Endothelial cell of umbilical vein (primary cell): ENCODE data around the gene FRA10AC1. TPM values are rescaled to one million over a fixed set of nuclear protein-coding genes. Genes with fewer than 3 reads are reported as not detected.

Source experiments
- BruUV-seq: library from RNA; stranded (reverse); fragments of 400-500 nt; replicated peaks from 2 replicates; lab custom pipeline; 2021; lab: Mats Ljungman, UMichigan
- CTCF ChIA-PET: fragments of 300-600, 350-600 bp; sonication (Branson Sonifier 250); formaldehyde crosslinking; loops from one replicate; lab custom pipeline; 2021; ENCODE audit warnings: antibody characterized with exemption, inconsistent platforms; lab: Charles Lee
- POLR2A ChIA-PET: fragments of 300-600, 350-600 bp; sonication (Branson Sonifier 250); formaldehyde crosslinking; loops from one replicate; lab custom pipeline; 2021; ENCODE audit warnings: antibody characterized with exemption, inconsistent platforms; lab: Charles Lee
- DNase-seq: peaks from one replicate; pipeline ENCODE4 v3.0.0-alpha.2; 2011; ENCODE audit warnings: low read depth, low spot score
- FAIRE-seq: peaks from 2 replicates; lab custom pipeline; 2011; peaks lifted over from hg19 to GRCh38; lab: Jason Lieb, UNC
- H2AFZ ChIP-seq: 2 replicates; pipeline ENCODE4 v1.6.0; 2012; ENCODE audit warnings: low read depth, low read length, control low read depth, inconsistent platforms
- H3K27ac ChIP-seq: 2 replicates; pipeline ENCODE4 v1.5.1; 2011; ENCODE audit warnings: low read depth, mild to moderate bottlenecking, control low read depth, low read length, moderate library complexity; ENCODE audit not compliant: insufficient read depth
- H3K27me3 ChIP-seq, 2 experiments: 2 replicates each; pipeline versions ENCODE4 v1.6.0 to v1.6.1; 2011; ENCODE audit warnings: low read length in 2 of 2, mixed read lengths in 1 of 2; ENCODE audit not compliant: control insufficient read depth in 2 of 2, insufficient read depth in 2 of 2
- H3K36me3 ChIP-seq, 2 experiments: 2 replicates in 1 of 2; 3 replicates in 1 of 2; pipeline ENCODE4 v1.5.1; 2011; ENCODE audit warnings: low read length in 2 of 2, mild to moderate bottlenecking in 1 of 2, moderate library complexity in 1 of 2; ENCODE audit not compliant: control insufficient read depth in 2 of 2, insufficient read depth in 2 of 2; ENCODE audit errors: extremely low read depth in 1 of 2
- H3K4me1 ChIP-seq: 3 replicates; pipeline ENCODE4 v1.5.1; 2011; ENCODE audit warnings: mild to moderate bottlenecking, low read length; ENCODE audit not compliant: control insufficient read depth, insufficient read depth; ENCODE audit errors: extremely low read depth
- H3K4me2 ChIP-seq: 2 replicates; pipeline ENCODE4 v1.6.1; 2011; ENCODE audit warnings: low read length, control low read depth, mixed read lengths; ENCODE audit not compliant: insufficient read depth
- H3K4me3 ChIP-seq, 3 experiments: fragments of 200-600 bp in 1 of 3; sonication (generic), shearing (Covaris generic) in 1 of 3; replicated peaks in 1 of 3; 2 replicates each; pipeline ENCODE4 v1.5.1; 2011 to 2016; ENCODE audit warnings: control low read depth in 3 of 3, low read length in 3 of 3, mild to moderate bottlenecking in 2 of 3, inconsistent platforms in 1 of 3, low read depth in 1 of 3, moderate library complexity in 1 of 3; ENCODE audit not compliant: insufficient read depth in 1 of 3
- H3K79me2 ChIP-seq: 2 replicates; pipeline ENCODE4 v1.6.0; 2012; ENCODE audit warnings: low read length, inconsistent platforms; ENCODE audit not compliant: control insufficient read depth, insufficient read depth
- H3K9ac ChIP-seq: replicated peaks from 2 replicates; pipeline ENCODE3; 2011; ENCODE audit warnings: low read length, control low read depth; ENCODE audit not compliant: insufficient read depth; ENCODE audit errors: extremely low read depth
- H3K9me1 ChIP-seq: replicated peaks from 3 replicates; pipeline ENCODE4 v1.6.0; 2011; ENCODE audit warnings: mild to moderate bottlenecking, low read length; ENCODE audit not compliant: control insufficient read depth, insufficient read depth; ENCODE audit errors: extremely low read depth
- H3K9me3 ChIP-seq: replicated peaks from 2 replicates; pipeline ENCODE4 v1.5.1; 2012; ENCODE audit warnings: low read length, inconsistent platforms; ENCODE audit not compliant: control insufficient read depth, insufficient read depth
- H4K20me1 ChIP-seq: replicated peaks from 2 replicates; pipeline ENCODE3; 2011; ENCODE audit warnings: mild to moderate bottlenecking, low read length; ENCODE audit not compliant: control insufficient read depth, insufficient read depth; ENCODE audit errors: extremely low read depth
- EZH2 ChIP-seq: IDR thresholded peaks from 2 replicates; pipeline ENCODE4 v1.6.1; 2012; ENCODE audit warnings: borderline replicate concordance, low read depth, mild to moderate bottlenecking, moderate library complexity, low read length, inconsistent platforms; ENCODE audit not compliant: severe bottlenecking
- FOS ChIP-seq: IDR thresholded peaks from 2 replicates; pipeline ENCODE4 v1.6.1; 2011; ENCODE audit warnings: mild to moderate bottlenecking, low read length, moderate library complexity, borderline replicate concordance; ENCODE audit not compliant: insufficient read depth
- GATA2 ChIP-seq: IDR thresholded peaks from 2 replicates; pipeline ENCODE4 v1.7.0; 2011; ENCODE audit warnings: low read depth, mild to moderate bottlenecking, moderate library complexity, mixed read lengths, low read length; ENCODE audit not compliant: insufficient read length, insufficient read depth
- JUN ChIP-seq: IDR thresholded peaks from 2 replicates; pipeline ENCODE4 v1.6.1; 2011; ENCODE audit warnings: borderline replicate concordance, low read depth; ENCODE audit not compliant: insufficient read length, insufficient read depth
- MYC ChIP-seq: IDR thresholded peaks from one replicate; pipeline ENCODE4 v1.6.1; 2011; ENCODE audit warnings: mild to moderate bottlenecking, low read depth, low read length
- POLR2A ChIP-seq: IDR thresholded peaks from 2 replicates; pipeline ENCODE4 v1.6.1; 2012; ENCODE audit warnings: low read depth, mild to moderate bottlenecking, control low read depth, low read length
- POLR2AphosphoS5 ChIP-seq: IDR thresholded peaks from 2 replicates; pipeline ENCODE4 v1.6.1; 2012; ENCODE audit warnings: low read depth, mild to moderate bottlenecking, control low read depth, low read length, moderate library complexity; ENCODE audit not compliant: insufficient read depth
- dilution Hi-C: fragments of 300-500 bp; cut with MboI; formaldehyde crosslinking; loops from one replicate; pipeline ENCODE4 v1.15.0; 2019; ENCODE audit warnings: low sequenced_read_pairs; ENCODE audit not compliant: extremely low pct_ligation_motif_present
- intact Hi-C: fragments of 100-400 bp; cut with micrococcal nuclease; formaldehyde crosslinking; loops from one replicate; pipeline ENCODE4 v1.10.0; 2022
- polyA plus RNA-seq, 4 experiments: library from polyadenylated mRNA; depleted of rRNA in 3 of 4; stranded (reverse) in 3 of 4; unstranded in 1 of 4; fragments of >200 nt; gene quantifications; 2 replicates each; pipeline versions ENCODE4 v1.2.1 to v1.2.3, GENCODE V29; 2011 to 2012; ENCODE audit warnings: missing spikeins in 1 of 4
- total RNA-seq: library from RNA; stranded (reverse); gene quantifications from 2 replicates; pipeline ENCODE4 v1.2.3, GENCODE V29; 2021
- TF ChIP-seq, protein P1 (sequence below): IDR thresholded peaks from 2 replicates; pipeline ENCODE4 v1.6.1; 2011; ENCODE audit not compliant: insufficient read depth, insufficient read length
- TF ChIP-seq, protein P2 (sequence below), 2 donors: IDR thresholded peaks; 1 replicate in 1 of 2; 2 replicates in 1 of 2; pipeline ENCODE4 v1.5.1; 2011; ENCODE audit warnings: low read length in 2 of 2, mild to moderate bottlenecking in 2 of 2, moderate library complexity in 2 of 2, control low read depth in 1 of 2, inconsistent platforms in 1 of 2, low read depth in 1 of 2; ENCODE audit not compliant: insufficient read depth in 1 of 2; ENCODE audit errors: extremely low read depth in 1 of 2

FRA10AC1 gene
- total and polyA plus RNA-seq, 2 donors (not counting 3 experiments of a cell fraction or from before 2014, with no cell fraction given), result 4.0 to 24.4 TPM

DNA sequence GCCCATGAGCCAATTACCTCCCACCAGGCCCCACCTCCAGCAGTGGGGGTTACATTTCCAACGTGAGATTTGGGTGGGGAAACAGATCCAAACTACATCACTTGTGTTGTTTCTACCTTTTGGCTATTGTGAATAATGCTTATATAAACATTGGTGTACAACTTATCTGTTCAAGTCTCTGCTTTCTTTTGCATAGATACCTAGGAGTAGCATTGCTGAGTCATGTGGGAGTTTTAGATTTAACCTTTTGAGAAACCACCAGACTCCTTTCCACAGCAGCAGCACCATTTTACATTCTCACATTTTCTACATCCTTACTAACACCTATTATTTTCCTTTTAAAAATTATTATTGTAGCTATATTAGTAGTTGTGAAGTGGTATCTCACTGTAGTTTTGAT is 14.4 kb upstream of the FRA10AC1 start:
- intact Hi-C loops (no loop called here), dilution Hi-C loops (no loop called here)
- BruUV-seq, result no TSS peak
- Histone ChIP-seq H3K9me3 (no peaks in the 10 kb centered on the region), H3K9ac (no peak overlapping the region), H3K9me1 (no peaks in the 10 kb centered on the region), H3K27me3 (peaks cover 3% of the 10 kb centered on the region in 2 experiments), H3K4me1 (no peaks in the 10 kb centered on the region), H2AFZ (no peak overlapping the region), H4K20me1 (no peaks in the 10 kb centered on the region), H3K4me3 (no peak overlapping the region), H3K36me3 (no peaks in the 10 kb centered on the region), H3K4me2 (no peak overlapping the region), H3K79me2 (no peaks in the 10 kb centered on the region), H3K27ac (no peak overlapping the region)
- no peak for FAIRE-seq
- no peak for TF ChIP-seq JUN
- TF ChIP-seq, protein P1, sequence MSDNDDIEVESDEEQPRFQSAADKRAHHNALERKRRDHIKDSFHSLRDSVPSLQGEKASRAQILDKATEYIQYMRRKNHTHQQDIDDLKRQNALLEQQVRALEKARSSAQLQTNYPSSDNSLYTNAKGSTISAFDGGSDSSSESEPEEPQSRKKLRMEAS, result no peak
- TF ChIP-seq GATA2, result no peak
- TF ChIP-seq, protein P2, sequence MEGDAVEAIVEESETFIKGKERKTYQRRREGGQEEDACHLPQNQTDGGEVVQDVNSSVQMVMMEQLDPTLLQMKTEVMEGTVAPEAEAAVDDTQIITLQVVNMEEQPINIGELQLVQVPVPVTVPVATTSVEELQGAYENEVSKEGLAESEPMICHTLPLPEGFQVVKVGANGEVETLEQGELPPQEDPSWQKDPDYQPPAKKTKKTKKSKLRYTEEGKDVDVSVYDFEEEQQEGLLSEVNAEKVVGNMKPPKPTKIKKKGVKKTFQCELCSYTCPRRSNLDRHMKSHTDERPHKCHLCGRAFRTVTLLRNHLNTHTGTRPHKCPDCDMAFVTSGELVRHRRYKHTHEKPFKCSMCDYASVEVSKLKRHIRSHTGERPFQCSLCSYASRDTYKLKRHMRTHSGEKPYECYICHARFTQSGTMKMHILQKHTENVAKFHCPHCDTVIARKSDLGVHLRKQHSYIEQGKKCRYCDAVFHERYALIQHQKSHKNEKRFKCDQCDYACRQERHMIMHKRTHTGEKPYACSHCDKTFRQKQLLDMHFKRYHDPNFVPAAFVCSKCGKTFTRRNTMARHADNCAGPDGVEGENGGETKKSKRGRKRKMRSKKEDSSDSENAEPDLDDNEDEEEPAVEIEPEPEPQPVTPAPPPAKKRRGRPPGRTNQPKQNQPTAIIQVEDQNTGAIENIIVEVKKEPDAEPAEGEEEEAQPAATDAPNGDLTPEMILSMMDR (IDR thresholded peaks at IDR 0.05; ENCODE audit: extremely low read depth in 1 of 2, insufficient read depth in 1 of 2, low read depth in 1 of 2, low read length in 2 of 2), result no peak
- no peak for TF ChIP-seq POLR2A
- TF ChIP-seq EZH2, result no peak
- no peak for TF ChIP-seq FOS
- TF ChIP-seq MYC, result no peak
- no peak for TF ChIP-seq POLR2AphosphoS5
- ChIA-PET CTCF (no interaction called here), POLR2A (no interaction called here)
- DNase-seq, result no peak
